HepG2 (cell line): ENCODE results near the gene CIAO3. TPM values are rescaled to one million over a fixed set of nuclear protein-coding genes. Genes with fewer than 3 reads are reported as not detected.

Experiments
- ATAC-seq: fragments of 200-7000 bp; cut with Tn5 transposase; 3 replicates; pipeline ENCODE4 v1.9.1; 2020; ENCODE audit warnings: mild to moderate bottlenecking, moderate library complexity
- BruUV-seq: library from RNA; stranded (reverse); fragments of 400-500 nt; replicated peaks from 2 replicates; lab custom pipeline; 2021; lab: Mats Ljungman, UMichigan
- CTCF ChIA-PET: fragments of 300-600 bp; formaldehyde crosslinking; extraction: SDS; loops from one replicate; lab custom pipeline; 2021; ENCODE audit warnings: low total read pairs, inconsistent platforms, low intra/inter-chr PET ratio; lab: Yijun Ruan, JAX
- POLR2A ChIA-PET: fragments of 350-600 bp; sonication (Branson Sonifier 250); formaldehyde crosslinking; loops from one replicate; lab custom pipeline; 2020; ENCODE audit warnings: antibody characterized with exemption, inconsistent platforms; lab: Yijun Ruan, JAX
- DNase-seq: peaks from one replicate; pipeline ENCODE4 v3.0.0-alpha.2; 2015; ENCODE audit warnings: low spot score
- FAIRE-seq: peaks from 3 replicates; lab custom pipeline; 2011; peaks lifted over from hg19 to GRCh38; lab: Jason Lieb, UNC
- H2AFZ ChIP-seq: one replicate; pipeline ENCODE4 v1.6.1; 2011; ENCODE audit warnings: low read length, inconsistent platforms
- H3K27ac ChIP-seq: fragments of 300-600 bp; 3 replicates; pipeline ENCODE4 v1.8.0; 2011; ENCODE audit warnings: mixed run types, mild to moderate bottlenecking, mixed read lengths, low read length, inconsistent platforms; ENCODE audit not compliant: insufficient read depth; ENCODE audit errors: extremely low read length
- H3K27me3 ChIP-seq, 2 experiments: fragments of 200-600 bp in 1 of 2; 2 replicates in 1 of 2; 3 replicates in 1 of 2; pipeline versions ENCODE4 v1.6.0 to v1.8.0; 2011; ENCODE audit warnings: low read length in 2 of 2, mild to moderate bottlenecking in 2 of 2, moderate library complexity in 2 of 2, inconsistent platforms in 1 of 2; ENCODE audit not compliant: insufficient read depth in 2 of 2, control insufficient read depth in 1 of 2
- H3K36me3 ChIP-seq, 2 experiments: fragments of 200-600 bp in 1 of 2; replicated peaks in 1 of 2; 2 replicates in 1 of 2; 3 replicates in 1 of 2; pipeline versions ENCODE4 v1.5.1 to v1.8.0; 2011; ENCODE audit warnings: low read length in 2 of 2, inconsistent platforms in 1 of 2; ENCODE audit not compliant: insufficient read depth in 2 of 2, control insufficient read depth in 1 of 2
- H3K4me1 ChIP-seq: 2 replicates; pipeline ENCODE4 v1.5.1; 2012; ENCODE audit warnings: low read length, inconsistent platforms; ENCODE audit not compliant: insufficient read depth
- H3K4me2 ChIP-seq: 2 replicates; pipeline ENCODE4 v1.6.0; 2011; ENCODE audit warnings: low read depth, low read length, inconsistent platforms
- H3K4me3 ChIP-seq, 3 experiments: fragments of 200-600 bp in 1 of 3; sonication (generic), shearing (Covaris generic) in 1 of 3; replicated peaks in 1 of 3; 2 replicates each; pipeline ENCODE4 v1.5.1; 2011 to 2016; ENCODE audit warnings: low read length in 3 of 3, inconsistent platforms in 2 of 3, low read depth in 2 of 3, mild to moderate bottlenecking in 2 of 3, control low read depth in 1 of 3, mixed read lengths in 1 of 3; ENCODE audit not compliant: insufficient read depth in 1 of 3
- H3K79me2 ChIP-seq: one replicate; pipeline ENCODE4 v1.6.1; 2011; ENCODE audit warnings: low read length, inconsistent platforms; ENCODE audit not compliant: insufficient read depth
- H3K9ac ChIP-seq: 2 replicates; pipeline ENCODE4 v1.6.0; 2011; ENCODE audit warnings: mild to moderate bottlenecking, low read depth, low read length, inconsistent platforms; ENCODE audit not compliant: insufficient read depth
- H3K9me3 ChIP-seq: 2 replicates; pipeline ENCODE4 v1.5.1; 2012; ENCODE audit warnings: mild to moderate bottlenecking, low read length
- H4K20me1 ChIP-seq: 2 replicates; pipeline ENCODE4 v1.6.0; 2011; ENCODE audit warnings: inconsistent platforms, mild to moderate bottlenecking, low read length, moderate library complexity; ENCODE audit not compliant: insufficient read depth
- EZH2 ChIP-seq: conservative IDR thresholded peaks from 2 replicates; pipeline ENCODE4 v1.6.1; 2012; ENCODE audit warnings: mild to moderate bottlenecking, low read depth, low read length, moderate library complexity
- HHEX ChIP-seq: IDR thresholded peaks from 2 replicates; pipeline ENCODE4 v1.6.1; 2016; ENCODE audit warnings: control low read depth
- MED1 ChIP-seq: sonication (generic); formaldehyde crosslinking; IDR thresholded peaks from 2 replicates; pipeline ENCODE4 v1.4.0; 2020; ENCODE audit warnings: missing genetic modification reagents
- NONO ChIP-seq, 2 experiments: fragments of 450-650 bp in 1 of 2; sonication (generic) in 1 of 2; formaldehyde crosslinking in 1 of 2; IDR thresholded peaks in 1 of 2; conservative IDR thresholded peaks in 1 of 2; 2 replicates each; pipeline versions ENCODE4 v1.6.1 to v1.8.0; 2017 to 2022; ENCODE audit warnings: mild to moderate bottlenecking in 1 of 2, missing genetic modification reagents in 1 of 2, moderate library complexity in 1 of 2
- NR1H2 ChIP-seq: sonication (generic); formaldehyde crosslinking; IDR thresholded peaks from 2 replicates; pipeline ENCODE4 v1.8.1; 2022; ENCODE audit warnings: low read depth, missing genetic modification reagents, borderline replicate concordance
- PAX8 ChIP-seq: sonication (generic); formaldehyde crosslinking; IDR thresholded peaks from 2 replicates; pipeline ENCODE4 v1.8.0; 2022; ENCODE audit warnings: mild to moderate bottlenecking, missing genetic modification reagents, borderline replicate concordance
- PHF20 ChIP-seq: sonication (generic); formaldehyde crosslinking; IDR thresholded peaks from 2 replicates; pipeline ENCODE4 v1.5.0; 2020; ENCODE audit warnings: mild to moderate bottlenecking, missing genetic modification reagents
- SAFB2 ChIP-seq: sonication (generic); formaldehyde crosslinking; IDR thresholded peaks from 2 replicates; pipeline ENCODE4 v1.5.1; 2020; ENCODE audit warnings: missing genetic modification reagents, low read depth, mild to moderate bottlenecking, borderline replicate concordance
- SAP130 ChIP-seq: IDR thresholded peaks from 2 replicates; pipeline ENCODE4 v1.6.1; 2016; ENCODE audit warnings: low read depth
- ZBTB7A ChIP-seq: sonication (generic); formaldehyde crosslinking; IDR thresholded peaks from 2 replicates; pipeline ENCODE4 v1.8.0; 2022; ENCODE audit warnings: mild to moderate bottlenecking, missing genetic modification reagents
- ZMYM4 ChIP-seq: sonication (generic); formaldehyde crosslinking; IDR thresholded peaks from 2 replicates; pipeline ENCODE4 v1.8.1; 2023; ENCODE audit warnings: mild to moderate bottlenecking, missing genetic modification reagents
- WGBS: methylation state at CpG from one replicate; pipeline ENCODE4 v1.1.6; 2017; ENCODE audit warnings: low lambda C conversion rate; 5-methylcytosine and 5-hydroxymethylcytosine counted together
- in situ Hi-C: cut with HindIII; loops from 2 replicates; pipeline ENCODE4 v1.10.0; 2017; ENCODE audit warnings: low pct_unique_long_range_greater_than_20kb; ENCODE audit not compliant: extremely low pct_ligation_motif_present
- intact Hi-C: fragments of 100-400 bp; cut with micrococcal nuclease; formaldehyde crosslinking; loops from one replicate; pipeline ENCODE4 v1.10.0; 2022; ENCODE audit not compliant: unreplicated experiment
- polyA plus RNA-seq, 8 experiments: library from polyadenylated mRNA; depleted of rRNA in 3 of 8; stranded (reverse) in 7 of 8; unstranded in 1 of 8; fragments of >200 nt; fragmentation: Illumina TruSeq in 4 of 8; extraction: Trizol in 4 of 8; gene quantifications; 2 replicates each; pipeline versions ENCODE4 v1.2.1 to v1.2.3, GENCODE V29; 2011 to 2016; ENCODE audit warnings: low read depth in 4 of 8, missing spikeins in 1 of 8, mixed read lengths in 1 of 8; ENCODE audit not compliant: insufficient read depth in 1 of 8
- total RNA-seq, 5 experiments: library from RNA; depleted of rRNA; stranded (reverse); fragments of >200 nt; fragmentation: Illumina TruSeq; extraction: Trizol; gene quantifications; 2 replicates each; pipeline ENCODE4 v1.2.3, GENCODE V29; 2016; ENCODE audit warnings: low read depth in 1 of 5
- TF ChIP-seq, protein P1 (sequence below): sonication (generic); formaldehyde crosslinking; IDR thresholded peaks from 2 replicates; pipeline ENCODE4 v1.5.0; 2020; ENCODE audit warnings: mild to moderate bottlenecking, missing genetic modification reagents, borderline replicate concordance
- TF ChIP-seq, protein P2 (sequence below), 2 experiments: fragments of 450-650 bp in 1 of 2; sonication (generic) in 1 of 2; formaldehyde crosslinking; IDR thresholded peaks; 2 replicates each; pipeline versions ENCODE4 v1.5.0 to v1.8.0; 2020 to 2022; ENCODE audit warnings: mild to moderate bottlenecking in 1 of 2, missing genetic modification reagents in 1 of 2

The CIAO3 gene
- total and polyA plus RNA-seq, 2 of the 13 experiments (the other 11 are each of a cell fraction or from before 2014, with no cell fraction given), result 21.7 to 25.0 TPM

DNA sequence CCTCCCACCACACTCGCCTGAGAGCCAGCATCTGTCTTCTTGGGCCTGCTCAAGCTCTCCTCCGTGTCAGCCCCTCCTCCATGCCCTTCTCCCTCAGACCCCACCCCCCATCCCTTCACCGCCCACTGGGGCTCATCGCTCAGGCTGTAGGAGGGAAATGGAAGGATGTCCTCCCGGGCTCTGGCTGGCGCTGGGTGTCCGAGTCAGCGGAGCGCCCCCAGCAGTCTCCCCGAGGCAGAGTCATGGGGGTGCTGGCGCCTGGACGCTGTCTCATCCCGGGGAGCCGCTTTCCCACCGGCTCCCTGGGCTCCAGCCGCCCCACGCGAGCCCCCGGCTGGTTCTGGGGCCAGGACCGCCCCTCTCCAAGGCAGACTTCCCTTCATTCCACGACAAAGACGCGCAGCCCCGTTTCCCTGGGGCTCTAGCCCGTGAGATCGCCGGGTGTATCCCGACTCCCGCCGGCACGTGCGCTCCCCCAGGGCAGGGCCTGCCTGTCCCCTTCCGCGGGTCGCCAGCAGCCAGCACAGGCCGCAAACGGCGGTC is 20.3 kb downstream of the CIAO3 start (continued):
- TF ChIP-seq, protein P1, sequence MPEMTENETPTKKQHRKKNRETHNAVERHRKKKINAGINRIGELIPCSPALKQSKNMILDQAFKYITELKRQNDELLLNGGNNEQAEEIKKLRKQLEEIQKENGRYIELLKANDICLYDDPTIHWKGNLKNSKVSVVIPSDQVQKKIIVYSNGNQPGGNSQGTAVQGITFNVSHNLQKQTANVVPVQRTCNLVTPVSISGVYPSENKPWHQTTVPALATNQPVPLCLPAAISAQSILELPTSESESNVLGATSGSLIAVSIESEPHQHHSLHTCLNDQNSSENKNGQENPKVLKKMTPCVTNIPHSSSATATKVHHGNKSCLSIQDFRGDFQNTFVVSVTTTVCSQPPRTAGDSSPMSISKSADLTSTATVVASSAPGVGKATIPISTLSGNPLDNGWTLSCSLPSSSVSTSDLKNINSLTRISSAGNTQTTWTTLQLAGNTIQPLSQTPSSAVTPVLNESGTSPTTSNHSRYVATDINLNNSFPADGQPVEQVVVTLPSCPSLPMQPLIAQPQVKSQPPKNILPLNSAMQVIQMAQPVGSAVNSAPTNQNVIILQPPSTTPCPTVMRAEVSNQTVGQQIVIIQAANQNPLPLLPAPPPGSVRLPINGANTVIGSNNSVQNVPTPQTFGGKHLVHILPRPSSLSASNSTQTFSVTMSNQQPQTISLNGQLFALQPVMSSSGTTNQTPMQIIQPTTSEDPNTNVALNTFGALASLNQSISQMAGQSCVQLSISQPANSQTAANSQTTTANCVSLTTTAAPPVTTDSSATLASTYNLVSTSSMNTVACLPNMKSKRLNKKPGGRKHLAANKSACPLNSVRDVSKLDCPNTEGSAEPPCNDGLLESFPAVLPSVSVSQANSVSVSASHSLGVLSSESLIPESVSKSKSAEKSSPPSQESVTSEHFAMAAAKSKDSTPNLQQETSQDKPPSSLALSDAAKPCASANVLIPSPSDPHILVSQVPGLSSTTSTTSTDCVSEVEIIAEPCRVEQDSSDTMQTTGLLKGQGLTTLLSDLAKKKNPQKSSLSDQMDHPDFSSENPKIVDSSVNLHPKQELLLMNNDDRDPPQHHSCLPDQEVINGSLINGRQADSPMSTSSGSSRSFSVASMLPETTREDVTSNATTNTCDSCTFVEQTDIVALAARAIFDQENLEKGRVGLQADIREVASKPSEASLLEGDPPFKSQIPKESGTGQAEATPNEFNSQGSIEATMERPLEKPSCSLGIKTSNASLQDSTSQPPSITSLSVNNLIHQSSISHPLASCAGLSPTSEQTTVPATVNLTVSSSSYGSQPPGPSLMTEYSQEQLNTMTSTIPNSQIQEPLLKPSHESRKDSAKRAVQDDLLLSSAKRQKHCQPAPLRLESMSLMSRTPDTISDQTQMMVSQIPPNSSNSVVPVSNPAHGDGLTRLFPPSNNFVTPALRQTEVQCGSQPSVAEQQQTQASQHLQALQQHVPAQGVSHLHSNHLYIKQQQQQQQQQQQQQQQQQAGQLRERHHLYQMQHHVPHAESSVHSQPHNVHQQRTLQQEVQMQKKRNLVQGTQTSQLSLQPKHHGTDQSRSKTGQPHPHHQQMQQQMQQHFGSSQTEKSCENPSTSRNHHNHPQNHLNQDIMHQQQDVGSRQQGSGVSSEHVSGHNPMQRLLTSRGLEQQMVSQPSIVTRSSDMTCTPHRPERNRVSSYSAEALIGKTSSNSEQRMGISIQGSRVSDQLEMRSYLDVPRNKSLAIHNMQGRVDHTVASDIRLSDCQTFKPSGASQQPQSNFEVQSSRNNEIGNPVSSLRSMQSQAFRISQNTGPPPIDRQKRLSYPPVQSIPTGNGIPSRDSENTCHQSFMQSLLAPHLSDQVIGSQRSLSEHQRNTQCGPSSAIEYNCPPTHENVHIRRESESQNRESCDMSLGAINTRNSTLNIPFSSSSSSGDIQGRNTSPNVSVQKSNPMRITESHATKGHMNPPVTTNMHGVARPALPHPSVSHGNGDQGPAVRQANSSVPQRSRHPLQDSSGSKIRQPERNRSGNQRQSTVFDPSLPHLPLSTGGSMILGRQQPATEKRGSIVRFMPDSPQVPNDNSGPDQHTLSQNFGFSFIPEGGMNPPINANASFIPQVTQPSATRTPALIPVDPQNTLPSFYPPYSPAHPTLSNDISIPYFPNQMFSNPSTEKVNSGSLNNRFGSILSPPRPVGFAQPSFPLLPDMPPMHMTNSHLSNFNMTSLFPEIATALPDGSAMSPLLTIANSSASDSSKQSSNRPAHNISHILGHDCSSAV (CRISPR knock-in tag), result no peak

DNA sequence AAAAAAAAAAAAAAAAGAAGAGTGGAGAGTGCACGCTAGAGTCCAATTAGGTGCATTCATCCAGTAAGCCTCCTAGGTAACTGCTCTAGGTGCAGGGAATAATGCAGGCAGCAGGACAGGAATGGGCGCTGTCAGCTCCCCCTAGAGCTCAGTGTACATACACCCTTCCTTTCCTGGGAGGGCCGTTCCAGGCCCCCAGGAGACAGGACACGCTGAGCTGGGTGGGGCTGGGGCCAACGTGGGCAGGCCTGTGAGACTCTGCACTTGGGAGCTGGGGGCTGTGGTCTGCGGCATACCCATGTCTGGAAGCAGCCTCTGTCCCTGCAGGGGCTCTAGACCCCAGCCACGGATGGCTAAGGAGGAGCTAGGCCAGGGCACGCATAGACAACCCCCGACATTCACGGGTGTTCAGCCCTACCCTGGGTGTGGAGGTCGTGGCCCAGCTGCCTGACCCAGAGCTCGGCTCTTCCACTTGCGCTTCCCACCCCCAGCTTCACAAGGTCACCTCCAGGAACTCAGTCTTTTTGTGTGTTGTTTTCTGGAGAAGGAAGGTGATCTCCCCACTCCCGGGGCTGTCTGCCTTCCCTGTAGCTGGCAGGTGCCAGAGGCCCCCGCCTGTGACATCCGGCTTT is 20.9 kb downstream of the CIAO3 start:
- peak overlapping the region; percentile 77 to 95 (median 85) for H3K4me3 ChIP-seq
- no peaks in the 10 kb centered on the region for H3K9me3 ChIP-seq
- peak; percentile 43 for ATAC-seq
- TSS peak; percentile 85 for BruUV-seq
- H4K20me1 ChIP-seq, result peaks cover 5% of the 10 kb centered on the region
- H3K4me2 ChIP-seq, result peak overlapping the region; percentile 100
- FAIRE-seq, result peak; percentile 68
- WGBS, result under 1% methylated on average over 10 of the region's 16 CpGs
- H3K27ac ChIP-seq, result peak overlapping the region; percentile 88
- H2AFZ ChIP-seq, result no peak overlapping the region
- no peaks in the 10 kb centered on the region for H3K27me3 ChIP-seq
- H3K4me1 ChIP-seq, result peaks cover 38% of the 10 kb centered on the region
- H3K9ac ChIP-seq, result peak overlapping the region; percentile 88
- H3K79me2 ChIP-seq, result peaks cover 3% of the 10 kb centered on the region
- intact Hi-C loops, result no loop called here
- ChIA-PET POLR2A (interaction anchor here (0.9 to 2.5 kb wide), 10 partner anchors 10 to 183 kb away, joined by 3 to 22 read pairs (median 6); partner anchors contain the start of genes CHTF18, CIAO3, MSLN and RHBDL1), CTCF (no interaction called here)
- peak; percentile 66 for DNase-seq
- in situ Hi-C loops, result no loop called here
- no peaks in the 10 kb centered on the region for H3K36me3 ChIP-seq
- TF ChIP-seq PHF20 (CRISPR knock-in tag) (no peak; the same call in 1 of the 2 replicates), NONO (IDR thresholded peaks at IDR 0.05) (no peak), NONO (CRISPR knock-in tag; conservative IDR thresholded peaks at IDR 0.05) (0 out of 2 replicates have a peak, but pooled peaks have one; percentile 5), SAFB2 (CRISPR knock-in tag) (no peak), EZH2 (no peak), SAP130 (CRISPR knock-in tag) (0 out of 2 replicates have a peak, but pooled peaks have one; percentile 28), HHEX (CRISPR knock-in tag) (no peak), PAX8 (CRISPR knock-in tag) (no peak), MED1 (0 out of 2 replicates have a peak, but pooled peaks have one; percentile 27), NR1H2 (no peak), ZBTB7A (CRISPR knock-in tag) (no peak), ZMYM4 (CRISPR knock-in tag) (no peak)
- TF ChIP-seq, protein P2, sequence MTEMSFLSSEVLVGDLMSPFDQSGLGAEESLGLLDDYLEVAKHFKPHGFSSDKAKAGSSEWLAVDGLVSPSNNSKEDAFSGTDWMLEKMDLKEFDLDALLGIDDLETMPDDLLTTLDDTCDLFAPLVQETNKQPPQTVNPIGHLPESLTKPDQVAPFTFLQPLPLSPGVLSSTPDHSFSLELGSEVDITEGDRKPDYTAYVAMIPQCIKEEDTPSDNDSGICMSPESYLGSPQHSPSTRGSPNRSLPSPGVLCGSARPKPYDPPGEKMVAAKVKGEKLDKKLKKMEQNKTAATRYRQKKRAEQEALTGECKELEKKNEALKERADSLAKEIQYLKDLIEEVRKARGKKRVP (CRISPR knock-in tag; IDR thresholded peaks at IDR 0.05), result no peak
